GM21447 (cell line): ENCODE measurements around the gene OR13G1.
A peak's percentile ranks its signal among the peaks of the same experiment; 100 is the strongest.
"Not testable (repeated sequence)": the region's sequence is repeated elsewhere in the genome, so short reads cannot be mapped to it uniquely, and the experiment has no call there.

Source experiments
- ATAC-seq: cut with Tn5 transposase; IDR thresholded peaks from one replicate; pipeline ENCODE4 v1.9.1; 2021; ENCODE audit not compliant: unreplicated experiment

OR13G1 gene

GRCh38 chr1:247679639-247680038 lies at the start of gene OR13G1:
TSS of gene OR13G1 (minus strand) at chr1:247679739. CDS start at chr1:247673041, 6,698 bp downstream.
- no peak for ATAC-seq

- no peak for ATAC-seq
These were observed 41.7 kb upstream of the OR13G1 start for GRCh38 chr1:247721222-247721621.

GRCh38 chr1:247716546-247716945 lies 37.0 kb upstream of the OR13G1 start, which contains the start of gene OR6F1:
TSS of gene OR6F1 (minus strand) at chr1:247716646. CDS start at chr1:247712755, 3,891 bp downstream.
- no peak for ATAC-seq

GRCh38 chr1:247713753-247714152 lies 34.2 kb upstream of the OR13G1 start:
- ATAC-seq, result no peak

- not testable (repeated sequence) for ATAC-seq
These were observed 31.1 kb upstream of the OR13G1 start for GRCh38 chr1:247710681-247711080.

- no peak for ATAC-seq
These were observed 21.8 kb upstream of the OR13G1 start for GRCh38 chr1:247701338-247701737.

- peak; percentile 93 for ATAC-seq
These were observed 1.9 kb upstream of the OR13G1 start for GRCh38 chr1:247681288-247681897.

- no peak for ATAC-seq
These were observed 632 bp upstream of the OR13G1 start for GRCh38 chr1:247680171-247680570.

- no peak for ATAC-seq
These were observed 10.3 kb downstream of the OR13G1 start for GRCh38 chr1:247669225-247669624.

- no peak for ATAC-seq
These were observed 23.2 kb downstream of the OR13G1 start for GRCh38 chr1:247656221-247656875.

GRCh38 chr1:247653040-247653439 lies 26.5 kb downstream of the OR13G1 start:
- ATAC-seq, result no peak

GRCh38 chr1:247647864-247648263 lies 31.7 kb downstream of the OR13G1 start:
- ATAC-seq, result no peak

- no peak for ATAC-seq
These were observed 32.7 kb downstream of the OR13G1 start for GRCh38 chr1:247646867-247647266.

GRCh38 chr1:247642742-247643141 lies 36.8 kb downstream of the OR13G1 start:
- ATAC-seq, result no peak

GRCh38 chr1:247639381-247639981 lies 40.1 kb downstream of the OR13G1 start:
- ATAC-seq, result no peak

- no peak for ATAC-seq
These were observed 40.8 kb downstream of the OR13G1 start for GRCh38 chr1:247638781-247639180.

- ATAC-seq, result no peak
These were observed 41.5 kb downstream of the OR13G1 start for GRCh38 chr1:247638011-247638410.

- ATAC-seq, result no peak
These were observed 51.6 kb downstream of the OR13G1 start for GRCh38 chr1:247627951-247628350.
